Measurements from ENCODE around the gene COQ7. TPM values are rescaled to one million over a fixed set of nuclear protein-coding genes. Genes with fewer than 3 reads are reported as not detected.

Gene COQ7
- total and polyA plus RNA-seq, 2 experiments from 2014 or later, result 17.5 to 19.4 TPM

- Histone ChIP-seq H3K79me2 (no peaks in the 10 kb centered on the region), H3K9me3 (ENCODE audit: low read depth) (no peaks in the 10 kb centered on the region), H3K36me3 (replicated peaks; ENCODE audit: insufficient read depth, low read depth) (no peaks in the 10 kb centered on the region), H3K27me3 (no peaks in the 10 kb centered on the region), H2AFZ (no peak overlapping the region), H3K4me3 (no peak overlapping the region), H3K4me2 (no peak overlapping the region), H4K20me1 (ENCODE audit: insufficient read depth, poor library complexity, severe bottlenecking) (no peaks in the 10 kb centered on the region), H3K9me2 (replicated peaks; ENCODE audit: insufficient read depth) (no peaks in the 10 kb centered on the region), H3K4me1 (ENCODE audit: insufficient read depth) (no peaks in the 10 kb centered on the region), H3K27ac (peak overlapping the region; percentile 54)
- 51% methylated on average over 3 of the region's 3 CpGs for WGBS (ENCODE audit: low lambda C conversion rate, missing lambda C conversion rate)
- TF ChIP-seq EZH2 (IDR thresholded peaks at IDR 0.05; ENCODE audit: borderline replicate concordance), result no peak
- no peak for TF ChIP-seq EZH2phosphoT487 (IDR thresholded peaks at IDR 0.05; ENCODE audit: low read depth, severe bottlenecking, unreplicated experiment)
- no peak for TF ChIP-seq CTCF (IDR thresholded peaks at IDR 0.05; ENCODE audit: poor library complexity)
- no peak for DNase-seq (ENCODE audit: low spot score)
Observed at GRCh38 chr16:19027416-19027815, 40.0 kb upstream of the COQ7 start.

GRCh38 chr16:19029980-19030379 lies 37.4 kb upstream of the COQ7 start:
- no peak overlapping the region for H3K27ac ChIP-seq
- no peak overlapping the region for H3K4me3 ChIP-seq
- no peak for DNase-seq (ENCODE audit: low spot score)

GRCh38 chr16:19031738-19032137 lies 35.7 kb upstream of the COQ7 start:
- no peaks in the 10 kb centered on the region for H3K9me2 ChIP-seq (replicated peaks; ENCODE audit: insufficient read depth)
- no peaks in the 10 kb centered on the region for H3K9me3 ChIP-seq (ENCODE audit: low read depth)
- no peak overlapping the region for H3K27ac ChIP-seq
- H2AFZ ChIP-seq, result no peak overlapping the region
- WGBS (ENCODE audit: low lambda C conversion rate, missing lambda C conversion rate), result 86% methylated on average over 4 of the region's 4 CpGs
- H4K20me1 ChIP-seq (ENCODE audit: insufficient read depth, poor library complexity, severe bottlenecking), result no peaks in the 10 kb centered on the region
- DNase-seq (ENCODE audit: low spot score), result no peak
- H3K36me3 ChIP-seq (replicated peaks; ENCODE audit: insufficient read depth, low read depth), result no peaks in the 10 kb centered on the region
- TF ChIP-seq EZH2 (IDR thresholded peaks at IDR 0.05; ENCODE audit: borderline replicate concordance) (no peak), CTCF (IDR thresholded peaks at IDR 0.05; ENCODE audit: poor library complexity) (no peak), EZH2phosphoT487 (IDR thresholded peaks at IDR 0.05; ENCODE audit: low read depth, severe bottlenecking, unreplicated experiment) (no peak)
- no peaks in the 10 kb centered on the region for H3K4me1 ChIP-seq (ENCODE audit: insufficient read depth)
- H3K4me3 ChIP-seq, result no peak overlapping the region
- H3K27me3 ChIP-seq, result no peaks in the 10 kb centered on the region
- H3K4me2 ChIP-seq, result no peak overlapping the region
- no peaks in the 10 kb centered on the region for H3K79me2 ChIP-seq

More at GRCh38 chr16:19029980-19030379, 37.4 kb upstream of the COQ7 start:
- Histone ChIP-seq H3K4me1 (ENCODE audit: insufficient read depth) (no peaks in the 10 kb centered on the region), H3K36me3 (replicated peaks; ENCODE audit: insufficient read depth, low read depth) (no peaks in the 10 kb centered on the region), H2AFZ (no peak overlapping the region), H3K79me2 (no peaks in the 10 kb centered on the region), H4K20me1 (ENCODE audit: insufficient read depth, poor library complexity, severe bottlenecking) (no peaks in the 10 kb centered on the region), H3K9me2 (replicated peaks; ENCODE audit: insufficient read depth) (no peaks in the 10 kb centered on the region), H3K4me2 (no peak overlapping the region), H3K27me3 (no peaks in the 10 kb centered on the region), H3K9me3 (ENCODE audit: low read depth) (no peaks in the 10 kb centered on the region)
- no peak for TF ChIP-seq CTCF (IDR thresholded peaks at IDR 0.05; ENCODE audit: poor library complexity)
- no peak for TF ChIP-seq EZH2 (IDR thresholded peaks at IDR 0.05; ENCODE audit: borderline replicate concordance)
- TF ChIP-seq EZH2phosphoT487 (IDR thresholded peaks at IDR 0.05; ENCODE audit: low read depth, severe bottlenecking, unreplicated experiment), result no peak
- 92% methylated on average over 6 of the region's 6 CpGs for whole genome bisulfite sequencing (ENCODE audit: low lambda C conversion rate, missing lambda C conversion rate)

- H3K9me2 ChIP-seq (replicated peaks; ENCODE audit: insufficient read depth), result no peaks in the 10 kb centered on the region
- H3K4me1 ChIP-seq (ENCODE audit: insufficient read depth), result no peaks in the 10 kb centered on the region
- no peak overlapping the region for H3K4me2 ChIP-seq
- H3K27ac ChIP-seq, result no peak overlapping the region
- no peaks in the 10 kb centered on the region for H4K20me1 ChIP-seq (ENCODE audit: insufficient read depth, poor library complexity, severe bottlenecking)
- DNase-seq (ENCODE audit: low spot score), result no peak
- no peaks in the 10 kb centered on the region for H3K79me2 ChIP-seq
- 95% methylated on average over 1 of the region's 1 CpG for WGBS (ENCODE audit: low lambda C conversion rate, missing lambda C conversion rate)
- TF ChIP-seq CTCF (IDR thresholded peaks at IDR 0.05; ENCODE audit: poor library complexity), result no peak
- no peaks in the 10 kb centered on the region for H3K27me3 ChIP-seq
- no peaks in the 10 kb centered on the region for H3K36me3 ChIP-seq (replicated peaks; ENCODE audit: insufficient read depth, low read depth)
- H3K9me3 ChIP-seq (ENCODE audit: low read depth), result no peaks in the 10 kb centered on the region
- no peak overlapping the region for H3K4me3 ChIP-seq
- no peak overlapping the region for H2AFZ ChIP-seq
Observed at GRCh38 chr16:19033761-19034160, 33.7 kb upstream of the COQ7 start.

Data from hepatocyte (in vitro differentiated cells).